GM18499 (cell line): ENCODE data around the gene SND1.

Experiments
- ATAC-seq: cut with Tn5 transposase; IDR thresholded peaks from one replicate; pipeline ENCODE4 v1.9.1; 2021; ENCODE audit warnings: moderate number of reproducible peaks; ENCODE audit not compliant: insufficient read depth, unreplicated experiment

Gene SND1

DNA sequence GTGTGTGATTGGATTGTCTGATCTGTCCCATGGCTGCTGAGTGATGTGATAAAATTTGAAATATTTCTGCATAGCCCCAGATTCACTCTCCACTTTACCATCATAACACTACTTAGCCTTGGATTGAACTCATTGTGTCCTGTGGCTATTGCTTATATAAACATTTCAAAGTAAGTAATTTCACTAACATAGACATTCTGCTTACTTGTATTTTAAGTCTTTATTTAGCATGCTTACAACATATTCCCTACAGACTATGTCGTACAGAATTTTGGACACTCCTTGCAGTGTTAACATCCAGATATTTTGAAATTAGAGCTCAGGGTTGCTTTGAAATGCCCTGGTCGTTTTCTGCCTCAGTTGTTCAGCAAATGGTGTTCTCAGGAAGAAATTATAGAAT is 261.7 kb downstream of the SND1 start:
- ATAC-seq = no peak

DNA sequence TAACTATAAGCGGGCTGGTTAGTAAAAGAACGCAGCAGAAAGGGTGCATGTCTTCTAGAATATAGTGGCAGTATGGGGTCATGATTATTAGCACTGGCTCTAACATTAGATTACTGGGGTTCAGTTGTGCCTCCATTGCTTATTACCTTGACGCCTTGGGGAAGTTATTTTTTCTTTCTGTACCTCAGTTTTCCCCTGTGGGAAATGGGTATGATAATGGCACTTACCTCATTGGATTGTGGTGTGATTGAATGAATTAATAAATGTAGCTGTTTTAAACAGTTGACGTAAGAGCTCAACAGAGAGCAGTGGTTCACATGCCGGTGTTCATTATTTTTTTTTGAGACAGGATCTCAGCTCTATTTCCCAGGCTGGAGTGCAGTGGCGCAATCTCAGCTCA is 262.7 kb downstream of the SND1 start:
- ATAC-seq = no peak

DNA sequence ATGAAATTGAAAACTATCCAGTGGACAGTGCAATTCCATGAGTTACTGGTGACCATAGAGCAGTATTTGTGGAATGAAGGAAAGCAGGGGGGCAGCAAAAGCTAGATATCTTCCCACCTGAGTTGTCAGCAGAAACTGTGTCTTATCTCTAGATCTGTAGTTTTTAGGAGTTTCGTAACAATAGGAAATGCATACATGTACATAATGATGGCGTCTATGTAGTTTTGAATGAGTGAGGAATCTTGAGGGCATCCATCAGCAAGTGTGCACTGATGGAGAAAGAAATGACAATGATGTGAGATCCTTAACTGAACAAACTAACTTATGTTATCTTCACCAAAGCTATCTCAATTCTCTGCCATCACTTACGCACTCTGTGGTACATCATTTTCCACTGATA is 264.7 kb downstream of the SND1 start:
- no peak for ATAC-seq

DNA sequence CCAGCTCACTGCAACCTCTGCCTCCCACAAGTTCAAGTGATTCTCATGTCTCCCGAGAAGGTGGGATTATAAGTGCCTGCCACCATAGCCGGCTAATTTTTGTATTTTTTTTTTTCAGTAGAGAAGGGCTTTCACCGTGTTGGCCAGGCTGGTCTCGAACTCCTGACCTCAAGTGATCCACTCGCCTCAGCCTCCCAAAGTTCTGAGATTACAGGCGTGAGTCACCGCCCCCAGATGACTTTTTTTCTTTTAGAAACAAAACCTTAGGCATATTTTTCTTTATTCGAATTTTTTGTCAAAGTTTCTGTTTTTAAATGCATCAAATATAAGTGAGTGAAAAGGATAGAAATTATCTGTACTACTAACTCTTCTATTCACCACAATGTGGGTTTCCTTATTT is 266.1 kb downstream of the SND1 start:
- ATAC-seq = no peak

DNA sequence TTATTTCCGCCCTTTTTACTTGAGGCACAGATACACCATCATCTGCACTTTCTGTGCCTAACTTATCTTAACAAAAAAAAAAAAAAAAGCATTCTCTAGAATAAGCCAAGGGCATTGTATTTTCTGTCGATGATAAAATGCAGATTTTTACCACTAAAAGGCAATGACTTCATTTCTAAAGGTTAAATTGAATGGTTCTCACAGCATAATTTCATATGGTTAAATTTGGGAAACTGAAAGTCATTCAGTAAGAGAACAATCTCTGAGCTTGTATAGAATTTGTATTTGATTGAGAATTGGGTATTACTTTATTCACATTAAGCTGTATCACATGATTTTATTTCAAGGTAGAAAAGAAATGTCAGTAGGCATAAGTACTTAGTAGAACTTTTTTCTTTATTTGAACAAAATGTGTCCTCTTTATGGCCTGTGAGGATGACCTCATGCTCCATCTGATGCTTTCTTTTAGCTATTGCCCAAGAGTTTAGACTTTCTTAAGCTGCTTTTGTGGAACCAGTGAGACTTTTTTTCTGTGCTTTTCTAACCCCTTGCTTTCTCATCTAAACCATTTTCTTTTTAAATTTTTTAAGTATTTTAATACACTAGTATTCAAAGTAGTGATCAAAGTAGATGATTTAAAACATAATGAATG is 268.9 kb downstream of the SND1 start:
- ATAC-seq = no peak

DNA sequence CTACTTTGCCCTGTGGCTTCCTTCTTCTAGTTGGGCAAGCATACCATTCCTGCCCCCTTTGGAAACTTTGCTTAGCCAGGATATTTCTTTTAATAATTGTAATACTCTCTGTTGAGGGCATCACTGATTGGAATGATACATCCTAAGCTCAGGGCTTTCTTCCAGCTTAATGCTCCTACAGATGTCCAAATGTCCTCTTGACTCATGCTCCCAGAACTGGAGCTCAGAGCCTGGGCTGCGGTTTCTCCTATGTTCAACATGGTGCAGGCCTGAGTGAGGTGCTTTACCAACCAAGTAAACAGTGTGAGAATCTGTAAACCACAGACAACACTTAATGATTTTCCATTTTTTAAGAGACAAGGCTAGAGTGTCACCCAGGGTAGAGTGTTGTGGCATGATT is 270.7 kb downstream of the SND1 start:
- ATAC-seq = no peak

DNA sequence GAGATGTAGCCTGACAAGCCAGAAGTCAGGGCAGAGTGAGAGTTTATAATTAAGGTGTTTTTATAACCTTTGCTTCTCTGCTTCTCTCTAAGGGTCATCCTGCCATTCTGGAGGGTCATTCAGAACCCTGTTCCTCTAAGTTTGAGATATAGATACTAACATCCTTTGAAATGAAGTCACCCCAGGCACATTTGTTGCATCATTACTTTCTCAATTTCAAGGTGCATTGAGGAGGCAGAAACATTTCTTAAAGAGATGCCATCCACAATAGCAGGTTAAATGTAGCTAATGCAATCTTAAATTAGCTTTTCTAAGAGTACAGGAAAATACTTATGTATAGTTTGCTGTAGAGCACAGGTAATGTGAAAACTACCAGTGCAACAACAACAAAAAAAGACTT is 272.9 kb downstream of the SND1 start:
- ATAC-seq = no peak

DNA sequence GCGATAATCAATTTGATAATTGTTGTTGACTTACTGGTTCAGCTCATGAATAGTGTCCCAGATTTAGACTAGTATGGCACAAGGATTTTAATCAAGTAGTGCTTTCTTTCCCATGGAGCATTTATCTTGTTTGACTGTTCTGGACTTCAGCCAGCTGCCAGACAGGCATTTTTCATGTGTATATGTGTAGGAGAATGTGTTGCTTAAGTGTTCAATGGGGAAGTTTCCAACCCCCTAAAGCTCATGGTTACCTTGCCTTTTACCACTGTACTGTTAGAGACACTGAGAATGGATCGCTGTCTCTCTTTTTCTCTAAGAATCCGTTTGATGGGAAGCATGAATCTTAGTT is 275.3 kb downstream of the SND1 start:
- no peak for ATAC-seq

DNA sequence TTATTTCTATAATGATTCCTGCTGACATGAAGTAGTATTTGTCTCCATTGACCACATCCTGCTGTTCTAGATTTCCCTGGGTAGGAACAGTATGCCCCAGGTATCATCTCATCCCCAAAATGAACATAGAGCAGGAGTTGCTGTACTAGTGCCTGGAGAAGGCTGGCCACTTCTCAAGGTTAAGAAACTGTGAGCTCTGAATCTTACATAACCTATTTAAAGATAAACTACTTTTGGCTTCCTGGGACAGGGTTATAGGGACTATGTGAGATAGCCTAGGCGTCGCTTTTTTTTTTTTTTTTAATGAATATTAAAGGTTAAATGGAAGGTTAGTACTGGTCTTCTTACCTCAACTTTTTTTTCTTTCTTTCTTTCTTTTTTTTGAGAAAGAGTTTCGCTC is 276.2 kb downstream of the SND1 start:
- ATAC-seq = no peak

DNA sequence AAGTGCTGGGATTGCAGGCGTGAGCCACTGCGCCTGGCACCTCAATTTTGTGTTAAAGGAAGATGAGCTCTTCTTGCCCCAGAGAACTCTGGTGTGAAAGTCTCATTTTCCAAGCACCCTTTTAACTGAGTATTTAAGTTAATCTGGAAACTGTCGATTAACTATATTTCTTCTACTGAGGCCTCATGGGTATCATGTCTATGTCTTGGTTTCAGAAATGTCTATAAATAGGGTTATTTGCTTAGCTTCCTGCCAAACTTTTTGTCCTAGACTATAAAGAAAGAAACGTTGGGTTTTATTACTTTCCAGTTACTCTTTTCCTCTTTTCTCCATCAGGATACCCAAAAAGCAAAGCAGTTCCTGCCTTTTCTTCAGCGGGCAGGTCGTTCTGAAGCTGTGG is 276.9 kb downstream of the SND1 start:
- no peak for ATAC-seq

DNA sequence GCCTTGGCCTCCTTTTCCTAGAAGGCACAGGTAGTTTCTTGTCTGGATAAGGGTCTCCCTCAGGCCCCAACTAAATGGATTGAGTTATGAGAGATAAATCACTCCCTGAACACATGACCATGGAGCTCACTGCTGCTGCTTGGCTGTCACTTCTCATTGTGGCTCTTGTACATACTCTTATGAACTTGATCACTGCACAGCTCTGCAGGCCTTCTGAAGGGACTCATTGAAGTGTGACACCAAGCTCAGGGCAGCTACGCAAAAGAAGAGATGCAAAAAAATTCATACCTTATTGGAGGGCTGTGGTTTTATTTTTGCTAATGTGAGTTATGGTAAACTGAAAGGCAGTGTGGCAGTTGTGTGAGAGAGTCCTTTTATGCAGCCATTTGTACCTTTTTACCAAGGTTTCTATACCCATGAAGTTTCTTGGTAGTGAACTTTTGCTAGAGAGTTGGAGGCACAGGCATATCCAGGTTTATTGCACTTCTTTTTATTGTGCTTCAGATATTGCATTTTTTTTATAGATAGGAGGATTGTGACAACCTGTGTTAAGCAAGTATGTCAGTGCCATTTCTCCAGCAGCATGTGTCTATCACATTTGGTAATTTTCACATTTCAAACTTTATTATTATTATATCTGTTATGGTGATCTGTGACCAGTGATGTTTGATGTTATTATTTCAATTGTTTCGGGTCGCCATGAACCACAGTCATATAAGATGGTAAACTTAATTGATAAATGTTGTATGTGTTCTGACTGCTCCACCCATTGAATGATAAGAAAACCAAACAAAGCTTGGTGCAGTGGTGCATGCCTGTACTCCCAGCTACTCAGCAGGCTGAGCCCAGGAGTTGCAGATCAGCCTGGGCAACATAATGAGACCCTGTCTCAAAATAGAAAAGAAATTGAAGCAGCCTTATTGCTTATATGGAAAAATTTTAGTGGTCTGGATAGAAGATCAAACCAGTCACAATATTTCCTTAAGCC is 278.6 kb downstream of the SND1 start:
- ATAC-seq = no peak

DNA sequence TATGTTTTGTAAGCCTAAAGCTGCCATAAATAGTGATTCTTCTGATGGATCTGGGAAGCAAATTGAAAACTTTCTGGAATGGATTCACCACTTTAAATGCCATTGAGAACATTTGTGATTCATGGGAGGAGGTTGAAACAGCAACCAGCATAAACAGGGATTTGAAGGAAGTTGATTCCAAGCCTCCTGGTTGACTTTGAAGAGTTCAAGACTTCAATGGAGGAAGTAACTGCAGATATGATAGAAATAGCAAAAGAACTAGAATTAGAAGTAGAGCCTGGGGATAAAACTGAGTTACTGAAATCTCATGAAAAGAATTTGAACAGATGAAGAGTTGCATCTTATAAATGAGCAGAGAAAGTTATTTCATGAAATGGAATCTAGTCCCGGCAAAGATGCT is 280.1 kb downstream of the SND1 start:
- ATAC-seq = no peak

DNA sequence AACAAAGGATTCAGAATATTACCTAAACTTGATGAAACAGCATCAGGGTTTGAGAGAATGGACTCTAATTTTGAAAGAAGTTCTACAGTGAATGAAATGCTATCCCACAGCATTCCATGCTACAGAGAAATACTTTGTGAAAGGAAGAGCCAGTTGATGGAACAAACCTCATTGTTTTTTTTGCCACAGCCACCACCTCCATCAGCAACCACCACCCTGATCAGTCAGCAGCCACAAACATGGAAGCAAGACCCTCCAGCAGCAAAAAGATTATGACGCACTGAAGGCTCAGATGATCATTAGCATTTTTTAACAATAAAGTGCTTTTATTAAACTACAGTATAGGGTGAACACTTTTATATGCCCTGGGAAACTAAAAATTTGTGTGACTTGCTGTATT is 280.5 kb downstream of the SND1 start:
- ATAC-seq = no peak

DNA sequence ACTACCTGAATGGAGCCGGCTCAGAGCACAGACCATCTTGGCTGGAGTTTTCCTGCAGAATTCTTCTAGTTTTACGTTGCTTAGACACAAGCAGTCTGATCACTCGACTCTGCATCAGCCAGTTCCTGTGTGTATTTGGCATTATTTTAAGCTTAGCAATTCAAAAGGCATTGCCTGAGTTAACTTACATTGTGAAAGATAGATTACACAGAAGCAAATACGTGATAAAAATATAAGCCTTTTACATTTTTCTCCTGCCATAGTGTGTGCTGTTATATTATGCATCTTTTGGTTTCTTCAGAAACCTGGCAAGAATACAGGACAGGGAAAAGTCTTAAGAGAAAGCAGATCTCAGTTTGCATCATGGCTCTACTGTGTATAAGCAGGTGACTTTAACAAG is 281.2 kb downstream of the SND1 start:
- no peak for ATAC-seq

DNA sequence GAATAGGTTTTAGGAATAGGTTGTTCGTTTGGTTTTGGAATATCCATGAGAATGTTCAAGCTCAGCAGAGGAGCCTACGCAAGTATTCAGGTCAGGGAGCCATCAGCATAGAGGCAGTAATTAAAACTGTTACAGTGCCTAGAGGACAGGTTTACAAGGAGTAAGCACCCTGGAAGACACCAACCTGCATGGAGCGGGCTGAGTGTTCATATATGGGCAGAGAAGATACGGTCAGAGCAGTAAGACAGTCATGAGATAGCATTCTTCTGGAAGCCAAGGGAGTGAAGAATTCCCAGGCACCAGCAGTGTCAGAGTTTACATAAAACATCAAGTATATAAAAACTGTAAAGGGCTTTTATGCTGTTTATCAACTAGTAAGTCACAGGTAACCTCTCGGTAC is 282.7 kb downstream of the SND1 start:
- no peak for ATAC-seq

DNA sequence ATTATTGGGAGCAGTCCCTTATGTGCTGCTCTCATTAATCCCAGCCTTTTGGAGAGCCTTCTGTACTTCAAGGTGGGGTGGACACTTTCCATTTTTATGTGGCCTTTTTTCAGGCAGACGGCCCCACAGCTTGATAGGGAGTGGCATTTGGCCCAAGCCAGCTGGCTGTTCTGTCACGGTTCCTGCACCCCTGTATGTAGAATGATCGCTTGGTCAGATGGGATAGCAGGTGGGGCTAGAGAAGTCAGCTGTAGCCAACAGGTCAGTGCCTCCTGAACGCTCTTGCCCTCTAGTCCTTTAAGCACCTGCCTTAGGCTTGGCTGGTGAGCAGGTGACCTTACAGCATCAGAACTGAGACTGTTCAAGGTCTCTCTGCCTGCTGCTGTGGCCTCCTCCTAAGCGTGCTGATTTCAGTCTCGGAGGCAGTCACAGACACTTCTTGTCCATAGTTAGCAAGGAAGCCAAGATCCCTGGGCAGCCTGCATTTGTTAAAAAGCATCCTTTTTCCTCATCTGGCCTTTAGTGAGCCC is 283.9 kb downstream of the SND1 start:
- no peak for ATAC-seq

DNA sequence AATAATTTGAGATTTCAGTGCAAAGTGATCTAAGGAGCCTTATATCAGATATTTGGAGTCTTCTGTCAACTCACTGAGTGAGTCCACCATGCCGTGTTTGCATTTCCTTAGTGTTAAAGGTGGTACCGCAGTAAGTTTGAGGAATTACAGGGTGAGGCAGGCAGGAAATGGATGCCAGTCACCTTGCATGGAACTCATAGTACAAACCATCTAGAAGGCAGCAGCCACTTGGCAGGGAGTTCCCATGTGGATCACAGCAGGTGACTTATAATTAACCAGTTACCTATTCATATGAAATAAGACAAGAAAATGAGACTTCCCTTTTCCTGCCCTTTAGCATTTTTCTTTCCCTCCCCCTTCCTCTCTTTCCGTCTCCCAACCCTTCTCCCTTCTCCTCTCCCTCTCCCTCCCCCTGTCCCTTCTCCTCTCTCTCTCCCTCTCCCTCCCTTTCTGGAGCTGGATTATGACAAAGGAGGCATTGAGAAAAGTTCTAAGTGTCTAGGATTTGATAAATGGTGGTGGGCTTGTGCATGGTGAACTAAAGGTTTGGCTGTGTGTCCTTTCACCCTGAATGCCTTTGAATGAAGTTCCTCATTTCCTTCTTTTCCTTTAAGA is 285.2 kb downstream of the SND1 start:
- no peak for ATAC-seq

DNA sequence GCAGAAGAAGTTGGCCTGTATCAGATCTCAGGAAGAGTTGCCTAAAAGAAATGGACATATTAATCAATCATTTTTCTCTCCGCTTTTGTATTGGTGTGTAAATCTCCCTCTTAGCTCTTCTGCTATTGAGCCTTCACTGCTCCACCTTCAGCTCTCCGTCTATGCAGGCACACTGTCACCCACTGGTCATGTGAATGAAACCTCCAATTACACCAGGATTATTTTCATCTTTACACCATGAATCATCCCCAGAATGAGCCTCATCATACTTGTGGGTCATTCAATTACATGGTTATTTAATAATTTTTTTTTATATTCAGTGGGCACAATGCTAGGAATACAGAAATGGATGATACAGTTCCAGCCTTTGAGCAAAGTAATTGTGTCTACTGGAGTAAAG is 286.6 kb downstream of the SND1 start:
- no peak for ATAC-seq

DNA sequence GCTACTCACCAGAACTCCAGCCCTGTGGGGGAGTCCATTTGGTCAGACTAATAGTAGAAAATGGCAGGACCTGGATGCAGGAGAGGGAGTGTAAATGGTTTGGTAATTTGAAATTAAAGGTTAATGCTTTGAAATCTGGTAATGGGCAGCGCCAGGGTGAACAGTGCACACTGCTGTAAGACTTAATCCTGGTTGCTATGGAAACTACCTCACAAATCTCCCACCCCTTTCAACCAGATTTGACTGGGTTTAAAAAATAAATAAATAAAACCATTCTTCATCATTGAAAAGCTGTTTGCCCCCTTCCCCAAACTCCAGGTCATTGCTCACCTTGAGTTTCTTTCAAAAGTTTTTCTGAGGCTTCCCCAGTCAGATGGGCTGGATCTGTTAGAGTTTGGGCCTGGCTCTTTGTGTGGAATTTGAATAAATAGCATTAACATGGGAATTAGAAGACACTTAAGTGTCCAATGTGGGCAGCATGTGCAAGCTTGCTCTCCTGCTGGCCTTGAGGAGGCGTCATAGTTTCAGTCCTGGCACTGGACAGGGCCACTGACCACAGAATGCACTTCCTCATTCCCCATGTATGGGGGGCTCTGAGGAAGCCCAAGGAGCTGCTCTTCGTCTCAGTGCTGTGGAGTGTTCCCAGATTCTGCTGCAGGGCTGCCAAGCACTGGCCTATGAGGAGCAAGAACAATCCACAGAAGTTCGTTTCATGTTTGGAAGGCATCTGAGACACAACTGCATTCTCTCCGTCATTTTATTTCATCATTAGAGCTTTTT is 288.6 kb downstream of the SND1 start:
- no peak for ATAC-seq

DNA sequence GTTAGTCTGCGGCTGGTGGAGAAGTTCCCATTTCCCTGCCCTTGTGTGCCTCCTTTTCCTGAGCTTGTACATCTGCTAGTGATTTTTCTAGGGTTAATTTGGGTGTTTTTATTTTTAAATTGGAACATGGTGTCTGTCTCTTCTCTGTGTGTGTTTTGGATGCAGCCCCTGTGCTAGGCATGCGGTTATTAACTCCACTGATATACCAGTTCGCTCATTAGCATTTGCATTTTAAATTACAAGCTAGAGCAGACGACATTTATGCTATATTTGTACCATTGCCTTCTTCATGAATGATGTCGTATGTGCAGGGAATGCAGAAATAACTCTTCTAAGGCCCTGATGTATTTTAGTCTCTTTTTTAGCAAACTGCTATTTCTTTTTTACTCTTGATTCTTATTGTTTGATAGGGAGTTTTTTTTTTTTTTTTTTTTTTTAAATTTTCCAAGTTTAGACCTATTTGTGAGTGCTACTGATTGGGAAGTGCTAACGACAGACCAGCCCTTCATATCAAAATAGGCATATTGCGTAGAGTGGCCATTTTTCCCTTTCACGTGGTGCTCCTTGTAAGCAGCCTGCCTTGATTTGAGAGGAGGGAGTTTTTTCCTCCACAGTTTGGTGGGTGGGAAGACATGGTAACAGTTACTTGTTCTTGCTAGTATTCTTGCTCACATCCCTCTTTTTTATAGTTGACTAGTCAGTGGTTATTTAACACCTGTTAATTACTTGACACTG is 289.6 kb downstream of the SND1 start:
- ATAC-seq = no peak
